Inflammatory macrophage (primary cell): ENCODE results near the gene PF4V1.

Experiments
- DNase-seq, 2 donors: peaks; one replicate each; pipeline ENCODE4 v3.0.0-alpha.2; 2020 to 2022

The PF4V1 gene

DNA sequence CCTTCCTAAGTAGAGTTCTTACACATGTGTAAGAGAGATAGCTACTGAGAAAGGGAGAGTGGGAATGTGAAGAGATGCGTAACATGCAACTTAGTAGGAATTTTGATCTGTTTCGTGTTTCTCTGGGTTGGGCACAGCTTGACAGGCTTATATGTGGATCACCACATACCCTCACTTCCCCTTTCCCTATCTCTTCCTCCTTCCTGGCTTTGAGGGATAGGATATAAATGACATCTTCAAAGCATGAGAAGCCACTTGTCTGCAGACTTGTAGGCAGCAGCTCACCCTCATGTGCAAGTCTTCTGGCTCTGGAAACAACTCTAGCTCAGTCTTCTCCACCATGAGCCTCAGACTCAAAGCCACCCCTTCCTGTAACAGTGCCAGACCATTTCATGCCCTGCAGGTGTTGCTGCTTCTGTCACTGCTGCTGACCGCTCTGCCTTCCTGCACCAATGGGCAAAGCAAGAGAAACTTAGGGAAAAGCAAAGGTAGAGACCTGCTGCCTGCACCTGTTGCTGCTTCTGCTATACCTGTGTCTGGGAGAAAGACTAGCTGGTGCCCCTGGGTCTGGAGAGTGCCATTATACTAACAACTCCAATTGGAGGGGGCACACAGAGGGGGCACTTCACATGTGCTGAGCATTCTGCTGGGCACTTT, 5.4 kb upstream of the PF4V1 start:
- peak; percentile 61 to 64 for DNase-seq

DNA sequence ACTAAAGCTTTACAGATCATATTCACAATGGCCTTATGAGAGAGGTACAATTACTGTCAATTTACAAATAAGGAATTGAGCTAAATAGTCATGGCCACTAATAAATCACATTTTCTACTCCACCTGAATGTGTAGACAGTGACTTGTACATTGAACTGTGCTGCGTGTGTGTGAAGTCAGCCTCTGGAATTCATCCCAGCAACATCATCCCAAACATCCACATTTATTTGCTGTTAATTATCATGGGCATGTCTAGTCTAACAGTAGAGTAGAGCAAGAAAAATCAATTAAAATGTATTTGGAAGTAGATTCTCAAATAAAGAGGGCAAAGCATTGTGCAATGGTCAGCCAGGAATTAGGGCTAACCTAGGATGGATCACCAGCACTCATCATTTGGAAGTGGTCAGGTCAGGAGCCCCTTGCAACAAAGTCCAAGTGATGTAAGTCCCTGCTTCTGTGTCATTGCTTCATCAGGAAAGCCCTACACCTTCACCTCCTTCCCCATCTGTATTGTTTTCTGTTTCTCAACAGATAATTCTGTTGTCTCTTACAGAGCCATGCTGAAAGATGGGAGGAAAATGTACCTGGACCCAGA, 4.8 kb upstream of the PF4V1 start:
- no peak for DNase-seq

DNA sequence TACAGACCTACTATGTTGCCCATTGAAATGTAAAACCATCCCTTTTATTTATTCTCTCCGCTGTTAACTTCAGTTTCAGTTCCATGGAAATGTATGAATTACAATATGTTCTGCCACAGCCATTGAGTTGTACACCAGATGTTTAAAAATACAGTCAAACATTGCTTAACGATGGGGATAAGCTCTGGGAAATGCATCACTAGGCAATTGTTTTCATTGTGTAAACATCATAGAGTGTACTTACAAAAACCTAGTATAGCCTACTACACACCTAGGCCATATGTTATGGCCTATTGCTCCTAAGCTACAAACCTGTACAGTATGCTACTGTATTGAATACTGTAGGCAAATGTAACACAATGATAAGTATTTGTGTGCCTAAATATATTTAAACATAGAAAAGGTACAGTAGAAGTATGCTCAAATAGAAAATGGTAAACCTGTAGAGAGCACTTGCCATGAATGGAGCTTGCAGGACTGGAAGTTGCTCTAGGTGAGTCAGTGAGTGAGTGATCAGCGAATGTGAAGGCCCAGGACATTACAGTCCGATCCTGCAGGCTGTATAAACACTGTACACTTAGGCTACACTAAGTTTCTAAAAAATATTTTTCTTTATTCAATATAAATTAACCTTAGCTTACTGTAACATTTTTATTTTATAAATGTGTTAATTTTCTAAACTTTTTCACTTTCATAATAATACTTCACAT, 2.7 kb upstream of the PF4V1 start:
- DNase-seq = no peak

DNA sequence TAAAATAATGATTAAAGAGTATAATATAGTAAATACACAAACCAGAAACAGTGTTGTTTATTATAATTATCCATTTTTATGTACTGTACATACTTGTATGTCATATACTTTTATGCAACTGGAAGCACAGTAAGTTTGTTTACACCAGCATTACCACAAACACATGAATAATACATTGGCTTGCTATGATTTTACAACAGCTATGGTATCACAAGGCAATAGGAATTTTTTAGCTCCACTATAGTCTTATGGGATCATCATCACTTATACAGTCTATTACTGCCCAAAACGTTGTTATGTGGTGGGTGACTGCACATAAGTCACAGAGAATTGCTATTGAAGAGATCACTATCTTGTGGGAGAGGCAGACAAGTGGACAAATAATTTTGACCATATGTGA, 1.8 kb upstream of the PF4V1 start:
- no peak for DNase-seq

DNA sequence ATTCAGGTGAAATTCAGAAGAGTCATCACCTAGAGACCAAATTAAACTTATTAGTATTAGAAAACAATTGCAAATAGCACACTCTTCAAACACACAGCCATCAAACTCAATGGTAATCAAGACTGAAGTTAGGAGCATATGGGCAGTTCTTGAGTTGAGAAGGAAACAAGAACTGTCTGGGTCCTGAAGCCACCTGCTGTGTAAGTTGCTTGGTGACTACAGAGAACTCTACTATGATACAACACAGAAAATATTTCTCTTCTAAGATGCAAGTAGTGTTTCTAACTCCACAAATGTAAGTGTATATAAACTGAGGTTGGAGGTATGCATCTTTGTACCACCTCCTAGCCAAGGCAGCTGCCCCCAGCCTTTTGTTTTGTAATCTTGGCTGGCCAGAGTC, 325 bp upstream of the PF4V1 start:
- DNase-seq = no peak

DNA sequence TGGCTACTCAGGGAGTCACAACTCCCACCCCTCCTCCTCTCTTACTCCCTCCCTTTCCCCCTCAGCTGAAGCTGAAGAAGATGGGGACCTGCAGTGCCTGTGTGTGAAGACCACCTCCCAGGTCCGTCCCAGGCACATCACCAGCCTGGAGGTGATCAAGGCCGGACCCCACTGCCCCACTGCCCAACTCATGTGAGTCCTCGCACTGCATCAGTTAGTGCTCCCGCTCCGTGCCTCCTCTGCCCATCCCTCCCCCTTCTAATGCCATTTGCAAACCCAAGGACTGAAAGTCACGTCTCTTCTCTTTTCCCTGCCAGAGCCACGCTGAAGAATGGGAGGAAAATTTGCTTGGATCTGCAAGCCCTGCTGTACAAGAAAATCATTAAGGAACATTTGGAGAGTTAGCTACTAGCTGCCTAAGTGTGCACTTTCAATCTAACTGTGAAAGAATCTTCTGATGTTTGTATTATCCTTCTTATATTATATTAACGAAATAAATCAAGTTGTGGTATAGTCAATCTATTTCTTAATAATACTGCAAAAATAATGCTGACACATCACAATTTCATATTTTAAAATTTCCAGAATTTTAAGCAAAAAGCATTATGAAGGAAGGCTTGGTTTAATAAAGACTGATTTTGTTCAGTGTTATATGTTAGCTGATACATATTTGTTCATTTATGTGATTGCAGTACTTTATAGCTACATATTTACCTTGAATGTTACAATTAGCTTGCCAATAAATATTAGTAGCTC, 800 bp downstream of the PF4V1 start:
- no peak for DNase-seq

DNA sequence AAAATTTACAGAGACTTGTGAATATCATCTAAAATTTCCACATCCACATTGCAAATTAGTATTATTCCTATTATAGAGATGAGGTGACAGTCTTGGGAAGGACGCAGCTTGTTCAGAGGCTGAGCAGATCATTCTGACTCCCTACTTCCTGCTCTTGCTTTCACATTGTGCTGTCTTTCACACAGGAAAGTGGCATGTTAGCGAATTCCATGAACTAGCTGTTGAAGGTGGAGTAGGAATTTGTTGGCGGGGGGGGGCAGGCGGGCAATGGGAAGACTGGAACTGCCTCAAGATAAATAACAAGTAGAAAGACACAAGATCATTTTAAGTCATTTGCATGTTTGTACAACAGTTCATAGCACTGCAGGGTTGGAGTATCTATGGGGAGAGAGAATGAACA, 2.3 kb downstream of the PF4V1 start:
- DNase-seq = no peak

DNA sequence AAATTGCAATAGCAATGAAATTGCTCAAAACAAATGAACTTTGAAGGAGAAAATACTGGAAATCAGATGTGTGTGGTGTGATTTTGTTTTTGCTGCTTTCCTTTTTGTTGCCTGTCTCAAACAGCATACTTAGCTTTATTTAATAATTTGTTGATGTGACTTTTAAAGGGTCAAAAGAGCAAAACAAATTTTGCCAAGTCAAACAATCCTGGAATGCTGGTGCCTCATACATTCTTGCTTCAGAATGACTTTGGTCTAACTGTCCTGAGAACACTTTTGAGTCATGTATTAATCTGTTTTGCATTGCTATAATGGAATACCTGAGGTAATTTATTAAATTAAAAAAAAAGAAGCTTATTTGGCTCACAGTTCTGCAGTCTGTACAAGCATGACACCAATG, 3.4 kb downstream of the PF4V1 start:
- no peak for DNase-seq

DNA sequence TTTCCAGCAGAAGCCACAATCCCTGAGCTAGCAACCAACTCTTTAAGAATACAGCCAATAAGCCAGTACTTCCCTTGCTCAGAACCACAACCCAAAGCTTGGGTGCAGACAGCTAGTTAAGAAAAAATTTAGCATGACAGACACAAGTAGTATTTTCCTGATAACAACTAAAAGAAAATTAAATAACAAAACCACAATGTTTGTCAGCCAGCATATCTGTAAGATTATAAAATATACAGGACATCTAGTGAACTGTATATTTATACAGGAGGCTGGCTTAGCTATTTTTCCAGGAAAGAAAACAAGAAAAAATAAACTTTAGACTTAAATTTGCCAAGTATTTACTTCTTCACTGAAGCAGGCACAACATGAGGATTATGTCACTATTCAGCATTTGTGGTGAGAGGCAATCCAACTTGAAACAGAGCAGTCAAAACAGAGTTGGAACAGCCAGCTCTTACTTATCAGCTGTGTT, 6.6 kb downstream of the PF4V1 start:
- DNase-seq = no peak

DNA sequence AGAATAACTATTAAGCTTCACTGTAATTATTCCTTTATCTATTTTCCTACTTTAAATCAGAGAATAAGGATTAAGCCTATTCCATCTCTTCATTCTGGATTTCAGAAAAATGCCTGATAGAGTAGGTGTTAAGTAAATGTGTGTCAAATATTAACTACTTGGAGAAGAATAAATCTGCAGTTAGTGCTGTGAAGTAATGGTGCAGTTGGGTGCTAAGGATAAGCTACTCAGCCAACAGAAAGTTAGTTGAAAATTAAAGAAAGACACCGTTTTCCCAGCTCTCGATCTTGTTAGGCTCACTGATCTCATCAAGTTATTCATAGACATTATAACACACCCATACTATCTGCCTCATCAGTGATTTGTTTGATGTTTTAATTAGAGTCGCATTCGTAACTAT, 7.1 kb downstream of the PF4V1 start:
- DNase-seq = no peak

DNA sequence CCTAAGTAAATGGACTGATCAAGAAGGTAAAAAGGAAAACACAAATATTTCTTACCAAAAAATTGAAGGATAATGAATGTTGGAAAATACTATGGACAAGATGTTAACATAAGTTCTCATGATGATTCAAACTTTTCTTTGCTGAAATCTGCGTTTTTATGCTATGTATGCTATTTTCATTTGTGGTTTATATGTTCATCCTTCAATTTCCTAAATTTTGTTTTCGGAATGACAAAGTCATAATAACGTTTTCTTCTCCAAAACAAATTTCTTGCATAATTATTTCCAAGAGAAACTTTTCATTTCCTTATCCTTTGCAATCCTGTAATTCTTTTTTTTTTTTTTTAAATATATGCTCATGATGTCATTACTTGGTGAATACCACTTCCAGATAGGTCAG, 7.8 kb downstream of the PF4V1 start:
- peak in 1 of 2 donors; percentile 39 for DNase-seq

DNA sequence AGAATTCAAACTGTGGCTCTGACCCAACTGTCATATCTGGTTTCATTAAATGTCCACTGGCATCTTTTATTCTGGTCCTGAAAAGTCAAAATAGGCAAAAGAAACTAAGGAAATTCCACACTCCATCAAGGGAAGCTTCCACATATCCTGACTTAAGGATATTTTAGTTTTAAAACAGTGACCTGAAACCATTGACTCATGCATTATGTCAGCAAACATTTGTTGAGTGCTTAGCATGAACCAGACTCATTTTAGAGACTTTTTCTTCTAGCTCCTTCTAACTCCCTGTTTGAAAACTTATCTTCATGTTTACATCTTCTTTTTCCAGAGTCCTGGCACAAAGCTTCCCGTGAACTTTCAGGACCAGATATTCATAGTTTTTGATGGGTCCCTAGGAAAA, 9.2 kb downstream of the PF4V1 start:
- DNase-seq = no peak

DNA sequence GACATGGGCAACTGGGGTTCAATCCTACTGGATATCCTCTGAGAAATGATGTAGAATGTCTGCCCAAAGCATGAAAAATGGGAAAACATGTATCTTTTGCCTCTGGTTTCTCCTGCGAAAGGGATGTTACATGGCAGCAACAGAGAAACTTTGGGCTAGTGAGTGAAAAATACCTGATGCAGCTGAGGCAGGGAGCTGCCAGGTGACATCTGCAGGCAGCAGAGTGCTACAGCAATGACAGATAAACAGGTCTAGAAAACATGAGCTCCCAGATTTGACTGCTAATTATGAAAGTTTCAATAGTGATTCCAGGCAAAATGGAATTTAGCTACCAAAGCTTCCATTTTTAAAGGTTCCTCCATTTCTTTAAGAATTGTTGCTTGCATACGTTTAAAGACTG, 11.3 kb downstream of the PF4V1 start:
- no peak for DNase-seq

DNA sequence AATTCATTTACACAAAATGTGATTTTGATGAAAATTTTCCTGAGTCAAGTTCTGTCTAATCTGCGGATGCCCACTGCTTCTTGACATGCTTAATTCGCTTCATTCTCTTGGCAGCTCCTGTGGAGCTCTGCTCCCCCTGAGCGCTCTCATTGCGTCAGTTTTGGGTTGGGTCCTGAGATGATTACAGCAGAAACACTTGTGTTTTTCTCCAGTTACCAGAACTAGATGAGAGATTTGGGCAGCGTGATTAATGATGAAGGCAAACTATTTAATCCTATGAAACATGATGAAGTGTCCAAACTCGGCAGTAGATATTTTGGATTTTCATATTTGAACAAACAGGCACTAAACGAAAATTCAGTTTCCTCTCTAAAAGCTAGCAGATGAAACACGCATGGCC, 11.9 kb downstream of the PF4V1 start:
- no peak for DNase-seq

DNA sequence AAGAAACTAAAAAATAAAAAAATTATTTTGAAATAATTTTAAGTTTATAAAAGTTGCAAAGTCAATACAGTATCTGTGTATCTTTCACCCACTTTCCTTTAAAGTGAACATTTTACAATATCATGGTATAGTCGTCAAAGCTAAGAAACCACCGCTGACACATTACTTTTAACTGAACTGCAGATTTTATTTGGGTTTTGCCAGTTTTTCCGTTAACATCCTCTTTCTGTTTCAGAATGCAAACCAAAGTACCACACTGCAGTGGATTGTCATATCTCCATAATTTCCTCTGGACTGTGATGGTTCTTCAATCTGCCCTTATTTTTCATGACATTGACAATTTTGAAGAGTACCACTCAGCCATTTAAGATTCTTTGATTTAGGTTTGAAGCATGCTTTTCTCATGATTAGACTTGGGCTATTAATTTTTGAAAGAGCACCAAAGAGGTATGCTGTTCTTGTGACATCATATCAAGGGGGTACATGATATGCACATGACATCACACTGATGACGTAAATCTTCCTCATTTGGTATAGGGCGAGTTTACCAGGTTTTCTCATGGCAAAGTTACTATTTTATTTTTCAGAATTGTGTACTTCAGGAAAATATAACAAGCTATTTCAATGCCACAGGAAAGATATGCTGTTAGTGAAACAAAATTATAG, 12.5 kb downstream of the PF4V1 start:
- DNase-seq = no peak

DNA sequence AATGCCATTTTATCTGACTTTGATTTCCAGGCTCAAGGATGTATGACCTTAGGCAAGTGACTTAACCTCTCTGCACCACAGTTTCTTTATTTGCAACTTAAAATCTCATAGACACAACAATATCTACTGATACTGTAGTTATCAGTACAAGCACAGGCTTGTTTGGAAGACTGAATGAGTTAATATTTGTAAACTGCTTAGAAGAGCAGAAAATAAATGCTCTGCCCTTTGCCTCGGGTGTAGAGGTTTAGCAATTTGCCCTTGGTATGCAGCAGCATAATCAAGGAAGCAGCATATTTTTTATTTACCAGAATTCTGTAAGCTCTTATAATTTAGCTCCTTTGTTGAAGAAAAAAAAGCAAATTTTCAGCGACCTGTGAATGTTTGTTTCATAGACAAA, 13.2 kb downstream of the PF4V1 start:
- DNase-seq = no peak

DNA sequence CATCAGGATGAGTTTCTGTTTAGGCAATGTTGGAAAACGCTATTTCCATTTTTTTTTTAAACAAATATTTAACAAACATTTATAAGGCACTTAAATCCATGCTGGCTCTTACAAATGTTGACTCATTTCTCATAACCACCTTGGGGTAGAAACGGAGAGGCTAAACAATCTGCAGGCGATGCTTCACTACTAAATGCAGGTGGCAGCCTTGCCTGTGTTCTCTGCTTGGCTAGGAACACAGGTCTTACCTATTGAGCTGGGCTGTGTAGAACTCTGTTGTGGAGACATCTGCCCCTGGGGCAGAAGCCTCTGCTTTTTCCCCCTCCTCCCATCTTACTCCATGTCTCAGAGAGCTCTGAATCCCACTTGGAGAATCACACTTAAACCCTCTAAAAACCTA, 14.7 kb downstream of the PF4V1 start:
- DNase-seq = no peak

DNA sequence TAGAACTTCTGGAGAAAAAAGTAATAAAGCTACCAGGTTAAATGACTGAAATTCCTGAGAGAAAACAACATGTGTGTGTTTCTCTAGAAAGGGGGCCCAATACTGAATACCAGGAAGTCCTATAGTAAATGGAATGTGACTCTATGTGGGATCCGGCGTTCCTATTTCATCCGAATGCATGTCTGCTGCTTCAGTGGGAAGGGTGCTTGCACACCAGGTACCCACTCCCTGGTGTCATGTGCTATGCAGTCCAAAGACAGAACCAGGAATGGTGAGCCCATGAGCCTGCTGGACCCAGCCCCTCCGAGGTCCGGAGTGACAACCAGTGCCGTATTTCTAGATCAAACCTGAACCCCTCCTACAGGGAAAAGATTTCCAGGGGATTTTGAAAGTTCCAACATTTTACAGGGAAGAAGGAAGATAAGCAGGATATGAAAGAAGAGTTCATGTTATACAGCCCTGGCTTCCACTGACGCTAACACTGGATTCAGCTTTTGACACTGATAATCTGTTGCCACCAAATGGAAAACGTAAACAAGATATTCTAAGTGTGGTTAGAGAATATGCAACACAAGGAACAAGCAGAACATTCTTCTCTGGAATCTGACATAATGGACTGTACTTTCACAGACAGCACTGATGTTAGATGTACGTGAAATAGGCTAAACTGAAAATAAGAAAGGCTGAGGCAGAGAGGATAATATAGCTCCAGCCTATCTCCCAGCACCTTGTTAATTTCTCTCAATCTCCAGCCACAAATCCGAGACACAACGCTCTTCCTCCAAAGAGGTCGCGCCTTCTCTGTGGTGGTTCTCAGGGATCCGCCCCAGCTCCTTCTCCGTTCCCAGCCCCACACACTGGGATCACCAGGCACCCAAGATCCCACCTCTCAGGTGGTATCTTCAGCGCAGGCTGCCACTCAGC, 15.4 kb downstream of the PF4V1 start:
- no peak for DNase-seq

DNA sequence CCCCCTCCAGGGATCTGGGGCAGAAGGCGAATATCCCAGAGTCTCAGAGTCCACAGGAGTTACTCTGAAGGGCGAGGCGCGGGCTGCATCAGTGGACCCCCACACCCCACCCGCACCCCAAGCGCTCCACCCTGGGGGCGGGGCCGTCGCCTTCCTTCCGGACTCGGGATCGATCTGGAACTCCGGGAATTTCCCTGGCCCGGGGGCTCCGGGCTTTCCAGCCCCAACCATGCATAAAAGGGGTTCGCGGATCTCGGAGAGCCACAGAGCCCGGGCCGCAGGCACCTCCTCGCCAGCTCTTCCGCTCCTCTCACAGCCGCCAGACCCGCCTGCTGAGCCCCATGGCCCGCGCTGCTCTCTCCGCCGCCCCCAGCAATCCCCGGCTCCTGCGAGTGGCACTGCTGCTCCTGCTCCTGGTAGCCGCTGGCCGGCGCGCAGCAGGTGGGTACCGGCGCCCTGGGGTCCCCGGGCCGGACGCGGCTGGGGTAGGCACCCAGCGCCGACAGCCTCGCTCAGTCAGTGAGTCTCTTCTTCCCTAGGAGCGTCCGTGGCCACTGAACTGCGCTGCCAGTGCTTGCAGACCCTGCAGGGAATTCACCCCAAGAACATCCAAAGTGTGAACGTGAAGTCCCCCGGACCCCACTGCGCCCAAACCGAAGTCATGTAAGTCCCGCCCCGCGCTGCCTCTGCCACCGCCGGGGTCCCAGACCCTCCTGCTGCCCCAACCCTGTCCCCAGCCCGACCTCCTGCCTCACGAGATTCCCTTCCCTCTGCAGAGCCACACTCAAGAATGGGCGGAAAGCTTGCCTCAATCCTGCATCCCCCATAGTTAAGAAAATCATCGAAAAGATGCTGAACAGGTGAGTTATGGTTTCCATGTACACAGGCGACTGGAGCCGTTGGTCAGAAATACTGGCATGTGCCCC, 16.3 kb downstream of the PF4V1 start, which contains the start of gene CXCL1:
CXCL1 (plus strand) TSS at position 264 of the 926 bp plus-strand sequence; CDS start at position 342, 78 bp downstream.
- peak; percentile 15 to 48 for DNase-seq

DNA sequence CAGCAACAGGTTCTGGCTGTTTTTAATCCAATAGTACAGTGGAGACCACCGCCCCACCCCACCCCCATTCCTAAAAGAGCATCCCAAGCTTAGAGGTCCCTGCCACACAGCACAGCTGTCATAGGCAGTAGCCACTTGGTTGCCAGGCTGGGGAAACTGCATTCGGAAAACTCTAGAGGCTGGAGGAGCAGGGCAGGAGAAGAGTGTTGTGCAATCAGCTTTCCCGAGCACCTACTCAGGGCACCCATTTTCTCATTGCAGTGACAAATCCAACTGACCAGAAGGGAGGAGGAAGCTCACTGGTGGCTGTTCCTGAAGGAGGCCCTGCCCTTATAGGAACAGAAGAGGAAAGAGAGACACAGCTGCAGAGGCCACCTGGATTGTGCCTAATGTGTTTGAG, 17.2 kb downstream of the PF4V1 start:
- DNase-seq = peak in 1 of 2 donors; percentile 55
